DMS79 (cell line): Measurements from ENCODE around the gene ABCG1.

ENCODE experiments used
- DNase-seq: peaks from one replicate; lab custom pipeline; 2025; lab: John Stamatoyannopoulos, UW

Gene ABCG1

GRCh38 chr21:42232176-42232825 is 13.4 kb downstream of the ABCG1 start:
- no peak for DNase-seq

GRCh38 chr21:42233067-42233961 is 14.4 kb downstream of the ABCG1 start:
- no peak for DNase-seq

DNA sequence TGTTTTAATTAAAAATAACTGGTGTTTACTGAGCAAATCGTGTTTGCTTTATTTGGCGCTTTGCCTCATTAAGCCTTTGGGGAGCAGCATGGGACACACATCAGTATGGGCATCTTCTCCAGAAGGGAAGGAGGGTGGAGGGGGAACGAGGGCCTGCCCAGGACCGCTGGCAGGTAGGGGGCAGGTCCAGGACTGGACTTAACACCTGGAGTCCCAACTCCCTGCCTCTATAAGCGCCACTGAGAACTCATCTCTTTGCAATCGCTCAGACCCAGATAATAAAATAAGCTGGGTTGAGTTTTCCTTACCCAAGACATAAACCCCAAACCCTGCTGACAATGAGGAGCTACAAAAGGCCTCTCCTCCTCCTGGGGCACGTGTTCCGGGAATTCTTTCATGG is 15.1 kb downstream of the ABCG1 start:
- DNase-seq = no peak

- DNase-seq = peak; percentile 61
Observed at GRCh38 chr21:42234464-42235241, 15.7 kb downstream of the ABCG1 start.

GRCh38 chr21:42235593-42235992 is 16.7 kb downstream of the ABCG1 start:
- no peak for DNase-seq

DNA sequence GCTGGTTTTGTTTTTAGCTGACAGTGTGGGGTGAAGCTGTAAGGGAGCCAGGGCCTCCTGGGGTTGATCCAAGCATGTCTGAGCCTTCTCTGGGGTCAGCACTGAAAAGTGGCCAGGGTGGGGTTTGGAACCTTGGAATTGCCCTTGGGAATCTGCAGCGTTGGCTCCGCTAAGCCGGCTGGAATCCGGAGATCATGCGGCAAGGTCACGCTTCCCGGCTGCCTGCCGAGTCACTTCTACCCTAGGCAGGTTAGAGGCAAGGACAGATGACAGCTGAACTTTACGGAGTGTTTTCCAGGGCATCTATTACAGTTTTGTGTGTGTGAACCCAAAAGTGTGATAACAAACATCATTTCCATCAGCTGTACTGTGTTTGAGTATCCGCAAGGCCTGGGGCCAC is 17.1 kb downstream of the ABCG1 start:
- no peak for DNase-seq

DNA sequence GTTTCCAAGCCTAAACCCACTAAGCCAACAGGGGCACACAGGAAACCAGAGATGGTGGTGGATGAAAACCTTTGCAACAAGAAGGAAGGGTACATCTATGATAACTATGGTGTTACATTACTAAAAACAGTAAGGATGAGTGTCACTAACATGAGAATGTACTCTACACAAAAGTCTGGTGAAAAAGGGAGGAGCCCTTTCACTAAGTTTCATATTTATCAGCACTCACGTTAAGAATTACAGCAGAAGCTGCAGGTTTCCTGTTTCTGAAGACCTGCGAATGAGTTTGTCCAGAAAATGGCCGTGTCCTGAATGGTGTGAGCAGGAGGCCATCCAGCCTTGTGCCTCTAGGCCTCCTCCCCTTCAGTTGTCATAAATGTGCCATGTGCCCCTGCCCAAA is 17.8 kb downstream of the ABCG1 start:
- DNase-seq = no peak

DNA sequence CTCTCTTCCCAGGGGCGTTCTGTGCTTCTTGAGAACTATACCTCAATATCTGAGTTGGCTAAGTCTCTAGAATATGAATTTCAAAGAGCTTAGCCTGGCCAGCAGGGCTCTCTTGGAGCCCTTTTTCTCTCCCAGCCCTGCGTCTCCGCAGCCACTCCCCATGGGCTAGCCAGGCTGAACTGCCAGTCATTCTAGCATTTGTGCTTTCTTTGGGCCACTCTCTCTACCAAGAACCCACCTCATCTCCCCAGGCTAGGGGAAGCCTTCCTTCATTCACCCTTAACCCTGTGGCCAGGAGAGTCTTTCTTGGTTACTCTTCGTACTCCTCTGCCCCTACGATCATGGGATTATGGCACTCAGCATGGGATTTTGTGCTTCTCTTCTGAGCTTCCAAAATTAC is 18.2 kb downstream of the ABCG1 start:
- DNase-seq = no peak

- DNase-seq = no peak
Observed at GRCh38 chr21:42237577-42237976, 18.6 kb downstream of the ABCG1 start.

DNA sequence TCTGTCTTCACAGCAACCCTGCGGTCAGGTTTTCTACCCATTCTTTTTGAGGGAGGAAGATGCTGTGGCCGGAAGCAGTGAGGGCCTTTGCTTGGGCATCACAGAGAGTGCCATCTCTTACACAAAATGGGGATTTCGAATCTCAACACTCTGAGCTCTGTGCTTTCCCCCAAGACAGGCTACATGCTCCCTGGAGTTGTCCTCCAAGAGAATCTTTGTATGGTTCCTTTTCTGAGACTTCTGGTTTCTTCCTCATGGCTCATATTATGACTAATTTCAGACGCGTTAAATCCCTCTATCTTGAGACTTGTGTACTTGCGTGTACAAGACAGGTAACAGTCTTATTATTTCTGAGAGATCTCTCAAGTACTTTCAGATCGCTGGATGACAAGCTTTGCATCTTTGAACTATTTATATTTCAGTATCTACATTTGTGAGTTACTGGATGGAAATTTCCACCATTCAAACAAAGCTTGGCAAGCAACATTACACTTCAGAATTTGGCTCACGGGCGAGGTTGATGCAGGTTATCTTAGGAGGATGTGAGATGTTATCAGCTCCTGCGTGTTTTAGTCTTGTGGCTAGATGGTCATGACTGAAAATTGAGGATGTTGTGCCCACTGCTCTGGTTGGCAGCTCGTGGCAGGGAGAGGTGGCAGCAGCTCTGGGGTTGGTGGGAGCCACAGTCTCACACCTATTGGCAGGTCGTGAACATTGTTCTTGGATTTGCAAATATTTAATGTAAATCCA is 19.4 kb downstream of the ABCG1 start:
- DNase-seq = no peak

GRCh38 chr21:42239556-42239955 is 20.6 kb downstream of the ABCG1 start:
- DNase-seq = no peak

- DNase-seq = no peak
Observed at GRCh38 chr21:42239973-42240372, 21.0 kb downstream of the ABCG1 start.

DNA sequence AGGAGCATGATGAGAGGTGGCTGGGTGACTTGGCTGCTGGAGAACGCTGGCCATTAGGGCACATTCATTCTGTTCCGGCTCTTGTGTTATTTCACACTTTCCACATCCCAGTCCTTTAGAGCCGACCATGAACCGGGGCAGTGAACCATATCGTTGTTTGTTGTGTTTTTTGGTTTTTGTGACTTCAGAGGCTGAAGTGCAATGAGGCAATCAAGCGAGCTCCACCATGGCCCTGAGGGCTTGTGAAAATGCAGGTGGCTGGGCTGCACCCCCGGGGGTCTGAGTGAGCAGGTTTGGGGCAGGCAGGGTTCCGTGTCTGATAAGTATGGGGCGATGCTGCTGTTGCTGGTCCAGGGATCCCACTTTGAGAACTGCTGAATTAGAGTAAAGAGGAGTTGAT is 23.7 kb downstream of the ABCG1 start:
- DNase-seq = no peak

DNA sequence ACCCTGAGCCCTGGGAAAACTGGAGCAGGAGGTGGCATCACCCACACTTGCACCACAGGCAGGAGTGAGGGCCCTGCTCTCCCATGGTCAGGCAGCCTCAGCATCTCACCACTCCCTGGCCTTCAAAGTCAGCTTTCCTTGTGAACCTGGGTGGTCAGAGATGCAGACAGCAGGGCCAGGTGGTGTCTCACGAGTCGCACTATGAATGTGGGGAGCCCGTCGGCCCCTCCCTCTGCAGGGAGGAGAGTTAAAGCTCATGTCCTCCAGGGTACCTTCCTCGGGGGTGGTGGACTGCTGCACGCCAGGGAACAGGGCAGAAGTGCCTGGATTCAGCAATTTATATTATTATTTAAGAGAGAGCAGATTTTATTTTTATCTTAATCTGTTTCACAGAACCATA is 24.1 kb downstream of the ABCG1 start:
- DNase-seq = no peak

GRCh38 chr21:42245331-42246193 is 26.6 kb downstream of the ABCG1 start:
- DNase-seq = no peak

DNA sequence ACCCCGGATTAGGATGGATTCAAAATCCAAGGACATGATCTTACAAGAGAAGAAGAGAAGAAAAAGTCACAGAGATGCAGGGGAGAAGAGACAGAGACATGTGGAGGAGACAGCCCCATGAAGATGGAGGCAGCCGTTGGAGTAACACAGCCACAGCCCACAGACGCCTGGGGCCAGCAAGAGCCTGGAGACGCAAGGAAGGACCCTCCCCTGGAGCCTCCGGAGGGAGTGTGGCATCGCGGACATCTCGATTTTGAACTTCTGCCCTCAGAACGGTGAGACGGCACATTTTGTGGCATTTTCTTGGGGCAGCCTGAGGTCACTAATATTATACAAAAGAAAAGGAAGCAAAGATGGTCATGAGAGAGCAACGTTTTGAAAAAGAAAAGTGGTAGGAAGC is 28.8 kb downstream of the ABCG1 start:
- no peak for DNase-seq

GRCh38 chr21:42248241-42248640 is 29.3 kb downstream of the ABCG1 start:
- DNase-seq = no peak

GRCh38 chr21:42248783-42249597 is 30.1 kb downstream of the ABCG1 start:
- DNase-seq = no peak

GRCh38 chr21:42250422-42251403 is 31.8 kb downstream of the ABCG1 start:
- DNase-seq = no peak
